Transverse colon (tissue), 4 donors: ENCODE results near the gene SMIM14.

Experiments used
- CTCF ChIP-seq, 5 experiments: fragments of 200-600 bp in 3 of 5; fragments of 450-650 bp in 2 of 5; sonication (generic) in 3 of 5; IDR thresholded peaks; 1 replicate in 2 of 5; 2 replicates in 3 of 5; pipeline ENCODE4 v1.5.1; 2016 to 2017; ENCODE audit warnings: antibody characterized with exemption in 5 of 5, inconsistent platforms in 3 of 5, mild to moderate bottlenecking in 2 of 5, moderate library complexity in 1 of 5
- EP300 ChIP-seq: sonication (generic); formaldehyde crosslinking; IDR thresholded peaks from one replicate; pipeline ENCODE4 v1.6.1; 2017; ENCODE audit warnings: antibody characterized with exemption, low read depth
- POLR2AphosphoS5 ChIP-seq, 3 donors: sonication (generic); formaldehyde crosslinking; IDR thresholded peaks; one replicate each; pipeline ENCODE4 v1.6.1; 2016; ENCODE audit warnings: antibody characterized with exemption in 3 of 3

GRCh38 chr4:39627413-39627812 is 11.3 kb downstream of the SMIM14 start:
- TF ChIP-seq POLR2AphosphoS5 (IDR thresholded peaks at IDR 0.05) (no peak), CTCF (IDR thresholded peaks at IDR 0.05) (no peak), EP300 (no peak)
